ENCODE data around the gene TNPO2.
A peak's percentile ranks its signal among the peaks of the same experiment; 100 is the strongest.
"Not testable (repeated sequence)": the region's sequence is repeated elsewhere in the genome, so short reads cannot be mapped to it uniquely, and the experiment has no call there.

The TNPO2 gene

GRCh38 chr19:12705169-12705568 is 18.6 kb downstream of the TNPO2 start:
- DNase-seq: no peak

GRCh38 chr19:12703046-12703445 is 20.7 kb downstream of the TNPO2 start:
- peak; percentile 16 for DNase-seq

GRCh38 chr19:12701596-12702282 is 22.0 kb downstream of the TNPO2 start:
- no peak for DNase-seq

DNA sequence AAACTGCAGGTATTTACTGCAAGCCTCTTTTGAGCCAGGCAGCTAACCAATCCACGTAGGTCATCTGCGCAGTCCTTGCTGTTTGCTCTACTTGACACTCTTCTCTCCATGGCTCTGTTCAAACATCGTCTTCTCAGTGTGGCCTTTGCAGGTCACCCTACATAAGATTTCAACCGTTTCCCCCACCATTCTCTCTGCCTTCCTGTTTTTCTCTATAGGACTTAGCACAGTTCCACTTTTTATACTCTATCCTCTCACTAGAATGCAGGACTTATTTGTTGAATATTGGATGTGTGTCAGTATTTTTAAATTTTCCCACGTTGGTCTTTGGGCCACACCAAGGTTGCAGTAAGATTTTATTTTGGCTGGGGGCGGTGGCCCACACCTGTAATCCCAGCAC is 25.6 kb downstream of the TNPO2 start:
- DNase-seq: no peak

DNA sequence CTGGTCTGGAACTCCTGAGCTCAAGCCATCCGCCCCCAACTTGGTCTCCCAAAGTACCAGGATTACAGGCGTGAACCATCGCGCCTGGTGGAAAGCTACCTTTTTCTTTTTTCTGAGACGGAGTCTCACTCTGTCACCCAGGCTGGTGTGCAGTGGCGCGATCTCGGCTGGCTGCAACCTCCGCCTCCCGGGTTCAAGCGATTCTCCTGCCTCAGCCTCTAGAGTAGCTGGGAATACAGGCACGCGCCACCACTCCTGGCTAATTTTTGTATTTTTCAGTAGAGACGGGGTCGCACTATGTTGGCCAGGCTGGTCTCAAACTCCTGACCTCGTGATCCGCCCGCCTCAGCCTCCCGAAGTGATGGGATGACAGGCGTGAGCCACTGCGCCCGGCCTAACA is 26.3 kb downstream of the TNPO2 start:
- DNase-seq: not testable (repeated sequence)

DNA sequence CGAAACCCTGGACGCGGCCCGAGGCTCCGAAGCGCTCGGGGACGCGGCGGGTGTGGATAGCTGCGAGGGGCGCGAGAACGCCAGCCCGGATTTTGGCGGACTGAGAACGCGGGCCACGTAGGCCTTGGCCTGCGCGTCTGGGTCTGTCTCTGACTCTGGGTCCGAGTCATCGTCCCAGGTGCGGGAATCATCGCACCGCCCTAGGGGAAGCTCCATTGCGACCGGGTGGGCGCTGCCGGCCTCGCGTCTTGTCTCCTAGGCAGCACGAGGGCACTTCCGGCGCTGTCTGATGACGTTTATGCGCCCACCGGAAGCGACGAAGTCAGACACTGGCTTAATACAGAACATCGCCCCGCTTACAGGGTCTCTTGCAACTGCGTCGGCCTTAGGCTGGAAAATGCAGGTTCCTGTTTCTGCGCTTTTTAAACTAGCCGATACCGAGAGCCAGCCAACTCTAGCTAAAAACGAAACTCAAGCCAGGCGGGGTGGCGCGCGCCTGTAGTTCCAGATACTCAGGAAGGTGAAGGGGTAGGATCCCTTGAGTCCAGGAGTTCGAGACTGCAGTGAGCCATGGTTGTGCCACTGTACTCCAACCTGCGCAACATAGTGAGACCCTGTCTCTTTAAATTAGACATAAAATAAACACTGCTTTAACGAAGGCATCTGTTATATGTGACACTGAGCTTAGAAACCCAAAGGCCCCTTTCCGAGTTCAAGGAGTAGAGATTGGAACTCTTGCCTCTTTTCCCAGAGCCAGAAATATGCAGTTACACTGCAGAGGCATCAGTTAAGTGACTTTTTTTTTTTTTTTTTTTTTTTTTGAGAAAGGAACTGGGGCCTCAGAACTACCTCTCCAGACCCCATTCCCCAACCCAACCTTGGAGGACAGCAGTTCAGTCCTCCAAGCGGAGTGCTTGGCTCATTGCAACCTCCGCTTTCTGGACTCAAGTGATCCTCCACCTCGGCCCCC is 27.1 kb downstream of the TNPO2 start, which contains the start of gene FBXW9:
Gene FBXW9 (minus strand): TSS at position 266 of the 970 bp plus-strand sequence. CDS start 50 bp downstream, at position 216.
- peak; percentile 97 for DNase-seq

- DNase-seq: no peak
These were observed 27.8 kb downstream of the TNPO2 start for GRCh38 chr19:12695997-12696365.

DNA sequence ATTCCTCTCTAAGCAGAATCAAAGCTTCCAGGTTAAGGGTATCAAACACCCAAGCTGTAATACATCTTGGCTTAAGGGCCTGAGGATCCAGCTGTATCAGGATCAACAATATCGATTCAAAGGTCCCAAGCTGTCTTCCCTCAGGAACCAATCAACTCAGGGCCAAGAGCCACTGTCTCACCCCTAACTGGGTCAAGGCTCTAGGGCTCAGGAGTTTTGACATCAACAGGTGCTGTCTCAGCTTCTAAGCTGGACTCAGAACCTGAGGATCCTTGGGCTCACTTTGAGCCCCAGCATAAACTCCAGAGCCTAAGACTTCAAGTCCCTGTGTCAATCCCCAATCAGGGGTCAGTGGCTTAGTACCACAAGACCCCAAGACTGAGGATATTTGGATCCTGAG is 28.2 kb downstream of the TNPO2 start:
- DNase-seq: no peak

DNA sequence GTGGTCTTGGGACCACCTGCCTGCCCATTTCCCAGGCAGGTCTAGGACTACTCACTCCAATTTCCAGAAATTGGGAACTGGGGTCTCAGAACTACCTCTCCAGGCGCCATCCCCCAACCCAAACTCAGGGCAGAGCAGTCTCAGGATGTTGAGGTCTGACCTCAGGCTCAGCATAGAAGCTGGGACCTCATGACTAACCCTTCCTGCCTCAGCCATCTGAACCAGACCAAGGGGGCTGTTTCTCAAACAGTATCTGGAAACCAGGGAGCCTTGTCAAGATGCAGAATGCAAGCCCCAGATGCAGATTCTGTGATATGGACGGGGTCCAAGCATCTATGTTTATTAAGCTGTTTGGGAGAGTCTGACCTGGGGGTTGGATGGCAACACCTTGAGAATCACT is 28.6 kb downstream of the TNPO2 start:
- DNase-seq: no peak

DNA sequence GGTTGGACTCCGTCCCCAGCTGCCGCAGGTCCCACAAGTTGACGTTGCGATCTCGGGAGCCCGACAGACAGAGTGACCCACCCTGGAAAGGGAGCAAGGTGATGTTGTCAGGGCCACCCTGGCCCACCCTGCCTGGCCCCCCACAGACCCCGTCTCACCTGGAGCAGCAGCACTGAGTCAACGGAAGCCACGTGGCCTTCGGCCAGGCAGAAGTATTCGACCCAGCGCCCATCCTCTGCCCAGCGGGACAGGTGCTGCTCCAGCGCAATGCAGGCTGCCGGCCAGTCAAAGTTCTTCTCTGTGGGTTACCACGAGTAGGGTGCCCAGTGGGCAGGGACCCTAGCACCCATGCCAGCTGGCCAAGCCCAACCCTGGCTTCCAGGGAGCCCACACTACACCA is 29.1 kb downstream of the TNPO2 start:
- no peak for DNase-seq

DNA sequence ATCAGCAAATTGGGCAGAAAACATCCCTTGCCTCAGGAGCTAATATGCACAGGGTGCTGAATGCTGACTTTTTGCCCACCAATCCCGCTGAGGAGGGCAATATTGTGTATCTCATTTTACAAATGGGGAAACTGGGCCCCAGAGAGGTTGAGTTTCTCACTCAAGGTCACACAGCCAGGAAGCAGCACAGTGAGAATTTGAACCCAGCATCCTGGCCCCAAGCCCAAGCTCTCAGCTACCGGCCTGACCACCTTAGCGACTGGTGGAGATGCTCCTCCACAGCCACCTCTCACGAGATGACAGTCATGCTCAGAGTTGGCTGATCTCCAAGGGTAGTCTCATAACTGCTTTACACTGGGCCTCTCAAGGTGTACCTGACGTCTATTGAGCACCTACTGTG is 30.8 kb downstream of the TNPO2 start:
- DNase-seq: no peak

DNA sequence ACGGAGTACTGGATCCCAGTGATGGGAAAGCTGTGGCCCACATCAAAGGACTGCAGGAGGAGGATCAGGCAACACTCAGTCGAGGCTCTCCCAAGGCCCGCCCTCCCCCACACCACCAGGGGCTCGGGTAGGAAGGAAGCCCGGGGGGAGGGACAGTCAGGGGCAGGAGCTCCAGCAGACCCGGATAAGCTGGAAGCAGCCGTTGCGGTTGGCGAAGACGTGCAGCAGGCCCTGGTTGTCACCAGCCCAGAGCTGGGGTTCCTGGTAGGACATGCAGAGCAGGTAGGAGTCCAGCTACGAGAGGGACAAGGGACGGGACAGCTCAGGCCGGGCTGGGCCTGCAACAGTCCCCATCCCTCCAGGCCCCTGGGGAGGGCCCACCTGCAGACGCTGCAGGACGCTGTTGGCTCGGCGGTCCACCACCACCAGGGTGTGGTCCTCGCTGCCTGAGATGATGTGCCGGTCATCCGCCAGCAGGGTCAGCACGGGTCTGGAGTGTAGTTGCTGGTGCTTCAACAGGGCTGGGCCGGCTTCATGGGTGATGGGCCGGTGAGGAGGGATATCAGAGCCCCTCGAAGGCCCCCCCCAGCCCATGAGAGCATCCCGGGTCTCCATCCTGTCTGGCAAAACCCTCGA is 34.0 kb downstream of the TNPO2 start:
- DNase-seq: no peak

DNA sequence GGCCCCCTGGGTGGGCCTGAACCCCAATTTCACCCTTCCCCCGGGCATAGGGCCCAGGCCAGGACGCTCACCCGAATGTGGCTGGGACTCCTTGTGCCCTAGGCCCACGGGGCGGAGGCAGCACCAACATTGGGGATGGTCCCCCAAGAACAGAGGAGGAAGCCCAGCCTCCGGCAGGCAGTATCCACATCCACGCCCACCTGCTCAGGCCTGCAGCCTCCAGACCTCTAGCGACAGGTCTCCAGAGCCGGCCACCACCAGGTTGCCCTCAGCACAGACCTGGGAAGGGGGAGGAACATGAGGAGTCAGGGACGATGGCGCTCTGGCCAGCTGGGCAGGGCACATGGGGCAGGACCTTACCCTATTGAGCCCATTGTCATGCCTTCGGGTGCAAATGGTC is 34.7 kb downstream of the TNPO2 start:
- DNase-seq: no peak

- no peak for DNase-seq
These were observed 36.1 kb downstream of the TNPO2 start, which contains the start of gene GNG14 for GRCh38 chr19:12687496-12688196. Gene GNG14, plus strand, starts transcription at chr19:12687998. Its CDS starts 51 bp downstream, at chr19:12688049.

GRCh38 chr19:12685831-12686230 is 37.9 kb downstream of the TNPO2 start:
- no peak for DNase-seq

DNA sequence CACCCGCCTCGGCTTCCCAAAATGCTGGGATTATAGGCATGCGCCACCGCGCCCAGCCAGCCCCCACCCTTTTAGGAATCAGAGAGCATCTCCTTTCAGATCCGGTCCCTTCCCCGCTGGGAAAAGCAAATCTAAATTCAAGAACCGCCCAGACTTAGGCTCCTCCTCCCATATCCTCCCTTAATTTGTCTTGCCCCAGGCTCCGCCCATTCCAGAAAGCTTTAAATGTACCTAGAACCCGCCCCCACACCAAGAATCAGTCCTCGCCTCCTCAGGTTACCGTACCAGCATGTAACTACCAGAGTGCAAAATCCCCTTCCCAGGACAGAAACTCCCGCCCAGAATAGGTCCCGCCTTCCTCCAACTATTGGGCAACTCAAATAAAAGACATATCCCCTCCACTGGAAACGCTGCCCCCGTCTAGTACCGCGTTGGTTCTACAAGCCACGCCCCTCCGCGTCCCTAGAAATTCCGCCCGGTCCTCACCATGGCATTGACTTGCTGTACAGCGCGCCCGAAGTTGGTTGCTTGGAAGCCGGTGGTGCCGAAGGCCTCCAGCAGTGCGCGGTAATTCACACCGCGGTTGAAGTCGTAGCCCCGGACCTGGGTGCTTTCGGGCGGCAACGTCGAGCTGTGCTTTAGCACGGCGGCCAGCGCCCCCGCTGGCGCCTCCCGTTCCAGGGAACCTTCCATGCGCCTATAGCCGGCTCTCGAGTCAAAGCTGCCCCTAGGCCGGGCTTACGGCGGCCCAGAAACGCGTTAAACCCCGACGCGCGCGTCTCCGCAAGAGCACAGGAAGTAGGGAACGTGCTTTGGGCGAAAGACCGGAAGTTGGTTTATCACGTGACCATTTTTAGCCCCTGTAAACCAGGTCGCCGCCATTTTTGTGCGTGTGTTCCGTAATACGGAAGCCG is 42.4 kb downstream of the TNPO2 start, which contains the start of gene DHPS:
Gene DHPS (minus strand): TSS at position 807 of the 914 bp plus-strand sequence. CDS start 114 bp downstream, at position 693.
- DNase-seq: peak; percentile 96

DNA sequence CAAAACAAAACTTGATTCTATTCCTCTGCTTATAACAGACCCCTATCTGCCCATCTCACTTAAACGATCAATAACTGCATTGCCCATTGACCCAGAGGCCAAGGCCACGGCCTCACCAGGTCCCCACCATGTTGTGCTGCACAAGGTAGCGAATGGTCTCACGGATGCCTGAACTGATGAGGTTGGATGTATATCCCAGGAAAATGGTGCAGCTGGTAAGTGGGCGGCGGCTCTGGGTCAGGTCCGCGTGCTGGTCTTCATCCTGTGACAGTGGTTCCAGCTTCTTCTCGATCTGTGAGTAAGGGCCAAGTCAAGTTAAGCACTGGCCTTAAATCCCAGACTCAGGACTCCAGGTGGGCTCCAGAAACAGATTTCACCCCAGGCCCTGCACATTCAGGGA is 43.7 kb downstream of the TNPO2 start:
- no peak for DNase-seq

- DNase-seq: not testable (repeated sequence)
These were observed 45.7 kb downstream of the TNPO2 start for GRCh38 chr19:12678039-12678438.

DNA sequence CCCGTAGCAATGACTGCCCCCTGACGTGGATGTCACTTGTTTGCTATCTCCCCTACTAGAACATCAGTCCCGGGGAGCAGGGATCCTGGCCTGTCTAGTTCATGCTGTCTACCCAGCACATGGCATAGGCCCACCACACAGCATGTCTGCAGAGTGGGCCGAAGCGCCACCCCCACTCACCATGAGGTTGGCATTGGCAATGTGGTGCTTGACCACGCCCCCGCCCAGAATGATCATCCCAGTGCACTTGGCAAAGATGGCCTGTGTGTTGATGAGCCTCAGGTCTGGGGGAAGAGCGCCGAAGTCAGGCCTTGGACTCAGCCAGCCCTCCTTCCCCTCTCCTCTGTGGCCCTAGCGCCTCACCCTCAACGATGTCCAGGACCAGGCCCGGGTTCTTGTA is 46.8 kb downstream of the TNPO2 start:
- DNase-seq: no peak

GRCh38 chr19:12676384-12676792 is 47.3 kb downstream of the TNPO2 start:
- DNase-seq: peak; percentile 84

- no peak for DNase-seq
These were observed 47.8 kb downstream of the TNPO2 start for GRCh38 chr19:12675940-12676339.

Data from CD4-positive, alpha-beta T cell treated with Interleukin-21 for 1 hour (primary cell).